HCT116 (cell line): ENCODE results near the gene SZT2. TPM values are rescaled to one million over a fixed set of nuclear protein-coding genes. Genes with fewer than 3 reads are reported as not detected.

ENCODE experiments used
- ATAC-seq: fragments of 200-7000 bp; cut with Tn5 transposase; 2 replicates; pipeline ENCODE4 v1.9.1; 2020; ENCODE audit warnings: mild to moderate bottlenecking, moderate library complexity
- BruUV-seq: library from RNA; stranded (reverse); fragments of 400-500 nt; replicated peaks from 2 replicates; lab custom pipeline; 2021; lab: Mats Ljungman, UMichigan
- CTCF ChIA-PET: fragments of 300-600 bp; sonication (Branson Sonifier 250); formaldehyde crosslinking; loops from one replicate; lab custom pipeline; 2021; ENCODE audit warnings: antibody characterized with exemption; lab: Charles Lee
- POLR2A ChIA-PET: fragments of 300-600, 350-600 bp; sonication (Branson Sonifier 250); formaldehyde crosslinking; loops from one replicate; lab custom pipeline; 2021; ENCODE audit warnings: antibody characterized with exemption; lab: Charles Lee
- RAD21 ChIA-PET, 2 experiments: fragments of 300-600 bp; sonication (Branson Sonifier 250); formaldehyde crosslinking; loops; one replicate each; lab custom pipeline; 2023; ENCODE audit warnings: low total read pairs in 2 of 2; ENCODE audit not compliant: uncharacterized antibody in 2 of 2, unreplicated experiment in 2 of 2, low non-redundant PET in 1 of 2; lab: Charles Lee
- DNase-seq: peaks from one replicate; pipeline ENCODE4 v3.0.0-alpha.2; 2010; ENCODE audit warnings: low read depth, low spot score
- H2AFZ ChIP-seq: fragments of 200-600 bp; shearing (Covaris generic), sonication (generic); 2 replicates; pipeline ENCODE4 v1.6.1; 2017; ENCODE audit warnings: low read depth, mixed run types, mixed read lengths, antibody characterized with exemption, low read length; ENCODE audit not compliant: poor library complexity, severe bottlenecking
- H3K27ac ChIP-seq: 2 replicates; pipeline ENCODE4 v1.5.1; 2012; ENCODE audit warnings: low read depth, low read length
- H3K27me3 ChIP-seq: fragments of 200-600 bp; sonication (generic); 2 replicates; pipeline ENCODE4 v1.6.1; 2016; ENCODE audit warnings: mixed run types, low read length, mixed read lengths; ENCODE audit not compliant: insufficient read depth
- H3K36me3 ChIP-seq, 2 experiments: fragments of 200-500 bp in 1 of 2; fragments of 200-600 bp in 1 of 2; sonication (Bioruptor generic) in 1 of 2; sonication (generic) in 1 of 2; 2 replicates each; pipeline versions ENCODE4 v1.5.1 to v1.6.1; 2014 to 2016; ENCODE audit warnings: low read length in 2 of 2, inconsistent platforms in 1 of 2, mixed read lengths in 1 of 2, mixed run types in 1 of 2; ENCODE audit not compliant: insufficient read depth in 2 of 2, control insufficient read depth in 1 of 2
- H3K4me1 ChIP-seq, 2 experiments: fragments of 200-600 bp in 1 of 2; sonication (generic) in 1 of 2; 2 replicates each; pipeline versions ENCODE4 v1.5.1 to v1.6.1; 2012 to 2017; ENCODE audit warnings: low read length in 2 of 2, inconsistent platforms in 1 of 2, mild to moderate bottlenecking in 1 of 2, mixed read lengths in 1 of 2, mixed run types in 1 of 2, moderate library complexity in 1 of 2; ENCODE audit not compliant: insufficient read depth in 2 of 2, control insufficient read depth in 1 of 2
- H3K4me2 ChIP-seq: fragments of 200-600 bp; sonication (generic); 2 replicates; pipeline ENCODE4 v1.6.1; 2017; ENCODE audit warnings: mixed run types, low read length, mixed read lengths
- H3K4me3 ChIP-seq, 2 experiments: fragments of 200-600 bp in 1 of 2; sonication (generic) in 1 of 2; replicated peaks in 1 of 2; 2 replicates each; pipeline ENCODE4 v1.5.1; 2011 to 2016; ENCODE audit warnings: low read length in 2 of 2, control low read depth in 1 of 2, low read depth in 1 of 2, mild to moderate bottlenecking in 1 of 2, mixed read lengths in 1 of 2, mixed run types in 1 of 2
- H3K79me2 ChIP-seq: fragments of 200-600 bp; sonication (generic); 2 replicates; pipeline ENCODE4 v1.6.1; 2017; ENCODE audit warnings: mild to moderate bottlenecking, mixed run types, low read length, moderate library complexity, mixed read lengths; ENCODE audit not compliant: insufficient read depth
- H3K9ac ChIP-seq: fragments of 200-600 bp; sonication (generic); 2 replicates; pipeline ENCODE4 v1.6.1; 2016; ENCODE audit warnings: low read length, mixed read lengths
- H3K9me2 ChIP-seq: fragments of 200-600 bp; sonication (generic), shearing (Covaris generic); 2 replicates; pipeline ENCODE4 v1.6.1; 2017; ENCODE audit warnings: mixed run types, mild to moderate bottlenecking, moderate library complexity; ENCODE audit not compliant: insufficient read depth
- H3K9me3 ChIP-seq, 2 experiments: fragments of 200-500 bp in 1 of 2; fragments of 200-600 bp in 1 of 2; sonication (Bioruptor generic) in 1 of 2; sonication (generic) in 1 of 2; 2 replicates each; pipeline ENCODE4 v1.6.1; 2014 to 2017; ENCODE audit warnings: low read length in 2 of 2, mixed read lengths in 2 of 2, inconsistent platforms in 1 of 2, low read depth in 1 of 2, mild to moderate bottlenecking in 1 of 2, mixed run types in 1 of 2, moderate library complexity in 1 of 2; ENCODE audit not compliant: control insufficient read depth in 1 of 2, insufficient read depth in 1 of 2
- H4K20me1 ChIP-seq: fragments of 200-600 bp; sonication (generic), shearing (Covaris generic); 2 replicates; pipeline ENCODE4 v1.6.1; 2017; ENCODE audit warnings: mixed run types, mild to moderate bottlenecking, moderate library complexity; ENCODE audit not compliant: insufficient read depth
- ATF3 ChIP-seq: IDR thresholded peaks from 2 replicates; pipeline ENCODE4 v1.6.1; 2012
- CBX3 ChIP-seq: IDR thresholded peaks from 2 replicates; pipeline ENCODE4 v1.6.1; 2012; ENCODE audit warnings: low read depth
- EZH2phosphoT487 ChIP-seq: fragments of 200-600 bp; IDR thresholded peaks from 2 replicates; pipeline ENCODE4 v1.6.1; 2018; ENCODE audit warnings: antibody characterized with exemption, borderline replicate concordance
- MAX ChIP-seq: IDR thresholded peaks from 2 replicates; pipeline ENCODE4 v1.6.1; 2012
- POLR2A ChIP-seq: IDR thresholded peaks from 2 replicates; pipeline ENCODE4 v1.7.0; 2011; ENCODE audit warnings: borderline replicate concordance; ENCODE audit not compliant: insufficient read depth, insufficient read length; ENCODE audit errors: extremely low read depth
- POLR2AphosphoS5 ChIP-seq: IDR thresholded peaks from 2 replicates; pipeline ENCODE4 v1.6.1; 2011; ENCODE audit warnings: mild to moderate bottlenecking, low read depth, low read length, moderate library complexity
- SP1 ChIP-seq: IDR thresholded peaks from 2 replicates; pipeline ENCODE4 v1.6.1; 2012; ENCODE audit warnings: low read depth
- SRF ChIP-seq: IDR thresholded peaks from 2 replicates; pipeline ENCODE4 v1.6.1; 2012; ENCODE audit warnings: low read depth
- ZBTB33 ChIP-seq: IDR thresholded peaks from 2 replicates; pipeline ENCODE4 v1.6.1; 2011; ENCODE audit warnings: mild to moderate bottlenecking, low read length, moderate library complexity; ENCODE audit not compliant: insufficient replicate concordance; ENCODE audit errors: extremely low read depth
- intact Hi-C: fragments of 100-400 bp; cut with micrococcal nuclease; formaldehyde crosslinking; loops from 2 replicates; pipeline ENCODE4 v1.10.0; 2022
- total RNA-seq: library from RNA; stranded (reverse); gene quantifications from one replicate; pipeline ENCODE4 v1.2.1, GENCODE V29; 2021; ENCODE audit not compliant: unreplicated experiment

The SZT2 gene
- total RNA-seq, 1 experiment from 2014 or later: 43.0 TPM

GRCh38 chr1:43392702-43393101, 3.0 kb downstream of the SZT2 start:
- peaks cover 29% of the 10 kb centered on the region for H3K79me2 ChIP-seq
- TF ChIP-seq SP1: no peak
- TF ChIP-seq CBX3: no peak
- no peak for TF ChIP-seq MAX
- no peak for TF ChIP-seq SRF
- no peak for TF ChIP-seq ZBTB33
- no peak for TF ChIP-seq POLR2A
- TF ChIP-seq EZH2phosphoT487: no peak
- no peak for TF ChIP-seq POLR2AphosphoS5
- TF ChIP-seq ATF3: no peak
- no peak overlapping the region for H3K27ac ChIP-seq
- no peak overlapping the region for H3K9ac ChIP-seq
- CTCF ChIA-PET: no interaction called here
- POLR2A ChIA-PET: no interaction called here
- H4K20me1 ChIP-seq: no peaks in the 10 kb centered on the region
- intact Hi-C loops: no loop called here
- no peaks in the 10 kb centered on the region for H3K9me3 ChIP-seq
- RAD21 ChIA-PET: interaction anchor here in 1 of 2 experiments (0.7 kb wide), 1 partner anchor 24 kb away, joined by 3 read pairs; no protein-coding TSS in a partner anchor
- H2AFZ ChIP-seq: no peak overlapping the region
- H3K4me1 ChIP-seq: peaks cover 3 to 16% of the 10 kb centered on the region in 2 experiments; a peak in 3 of 4 replicates
- no peak overlapping the region for H3K4me3 ChIP-seq
- DNase-seq (no peak), ATAC-seq (no peak)
- BruUV-seq: no TSS peak
- no peak overlapping the region for H3K4me2 ChIP-seq
- H3K27me3 ChIP-seq: no peaks in the 10 kb centered on the region
- no peaks in the 10 kb centered on the region; a peak in 1 of 4 replicates for H3K36me3 ChIP-seq
- no peaks in the 10 kb centered on the region for H3K9me2 ChIP-seq
